NT2/D1 (cell line): ENCODE results near the gene POLR2H.

Experiments used
- SUZ12 ChIP-seq: IDR thresholded peaks from 2 replicates; pipeline ENCODE4 v1.6.1; 2011; ENCODE audit not compliant: insufficient read length, insufficient read depth; ENCODE audit errors: extremely low read depth
- YY1 ChIP-seq: IDR thresholded peaks from 2 replicates; pipeline ENCODE4 v1.6.1; 2011; ENCODE audit not compliant: insufficient read length, insufficient read depth
- ZNF274 ChIP-seq: IDR thresholded peaks from 2 replicates; pipeline ENCODE4 v1.6.1; 2011; ENCODE audit warnings: mild to moderate bottlenecking, low read depth, low read length

DNA sequence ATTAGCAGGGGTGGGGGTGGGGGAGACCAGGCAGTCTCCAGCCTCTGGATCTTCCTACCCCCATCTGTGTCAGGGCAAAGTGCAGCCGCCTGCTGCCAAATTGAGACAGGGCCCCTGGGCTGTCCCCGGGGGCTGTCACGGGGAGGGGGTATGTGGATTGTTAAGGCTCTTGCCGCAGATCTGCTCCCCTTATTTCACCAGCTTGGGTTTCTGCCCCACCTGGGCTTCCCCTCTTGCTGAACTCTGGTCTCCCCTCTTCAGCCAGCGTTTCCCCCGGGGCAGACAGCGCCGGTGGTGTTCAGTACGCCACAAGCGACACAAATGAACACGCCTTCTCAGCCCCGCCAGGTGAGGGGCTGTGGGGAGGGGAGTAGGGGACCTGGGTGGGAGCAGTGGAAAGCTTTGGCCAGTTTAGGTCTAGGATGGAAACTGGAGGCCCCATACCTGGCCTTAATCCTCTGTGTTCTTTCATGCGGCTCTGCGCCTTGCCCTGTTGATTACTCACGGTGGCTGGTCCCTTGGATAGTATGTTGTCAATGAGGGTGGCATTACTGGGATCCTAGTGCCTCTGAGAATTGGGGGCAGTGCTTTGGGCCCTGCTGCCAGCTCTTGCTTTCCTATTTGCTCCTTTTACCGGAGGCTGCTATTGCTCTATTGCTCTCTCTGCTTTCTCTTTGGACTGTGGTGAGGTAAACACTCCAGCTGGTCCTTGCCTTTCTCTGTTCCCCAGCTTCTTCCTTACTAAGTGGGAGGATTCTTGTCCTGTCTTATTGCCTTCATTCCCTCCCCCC is 45.4 kb upstream of the POLR2H start:
- no peak for TF ChIP-seq YY1
- no peak for TF ChIP-seq ZNF274
- TF ChIP-seq SUZ12: no peak
